HG03457 (cell line): ENCODE data around the gene GPATCH1.

Experiments
- ATAC-seq: cut with Tn5 transposase; IDR thresholded peaks from one replicate; pipeline ENCODE4 v1.9.1; 2021; ENCODE audit warnings: moderate number of reproducible peaks; ENCODE audit not compliant: unreplicated experiment

The GPATCH1 gene

DNA sequence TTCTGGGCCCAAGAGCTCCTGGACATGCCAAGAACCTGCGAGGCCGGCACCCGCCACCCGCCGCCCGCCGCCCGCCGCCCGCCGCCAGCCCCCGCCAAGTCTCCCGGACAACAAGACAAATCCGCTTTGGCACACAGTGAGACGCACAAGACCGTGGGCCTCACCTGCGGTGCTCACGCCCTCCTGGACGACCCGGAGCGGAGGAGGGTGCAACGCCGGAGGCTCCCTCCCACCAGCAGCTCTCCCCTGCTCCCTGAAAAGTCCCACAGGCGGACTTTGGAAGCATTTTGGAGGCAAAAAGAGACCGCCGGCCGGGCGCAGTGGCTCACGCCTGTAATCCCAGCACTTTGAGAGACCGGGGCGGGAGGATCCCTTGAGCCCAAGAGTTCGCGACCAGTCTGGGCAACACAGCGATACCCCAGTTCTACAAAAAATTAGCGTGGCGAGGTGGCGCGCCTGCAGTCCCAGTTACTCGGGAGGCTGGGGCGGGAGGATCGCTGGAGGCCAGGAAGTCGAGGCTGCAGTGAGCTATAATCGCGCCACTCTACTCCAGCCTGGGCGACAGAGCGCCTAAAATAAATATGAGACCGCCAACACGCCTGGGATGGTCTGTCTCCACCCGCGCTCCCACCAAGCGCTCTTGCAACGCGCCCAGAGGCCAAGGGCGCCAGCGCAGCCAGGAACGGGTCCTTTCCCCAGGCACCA lies 17.1 kb upstream of the GPATCH1 start:
- ATAC-seq = no peak

DNA sequence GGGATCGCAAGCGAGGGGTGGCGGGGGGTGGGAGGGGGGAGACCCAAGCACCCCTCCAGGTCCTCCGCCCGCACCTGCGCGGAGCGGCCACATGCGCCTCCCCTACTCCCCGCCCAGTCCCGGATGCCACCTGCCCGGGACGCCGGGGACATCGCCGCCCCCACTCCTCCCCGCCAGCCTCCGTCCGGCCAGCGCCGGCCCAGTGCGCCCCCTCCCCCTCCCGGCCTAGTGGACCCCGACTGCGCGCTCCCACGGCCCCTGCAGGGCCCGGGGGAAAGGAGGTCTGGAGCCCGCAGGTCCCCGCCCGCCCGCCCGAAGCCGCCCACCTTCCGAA lies 16.6 kb upstream of the GPATCH1 start:
- ATAC-seq = no peak

DNA sequence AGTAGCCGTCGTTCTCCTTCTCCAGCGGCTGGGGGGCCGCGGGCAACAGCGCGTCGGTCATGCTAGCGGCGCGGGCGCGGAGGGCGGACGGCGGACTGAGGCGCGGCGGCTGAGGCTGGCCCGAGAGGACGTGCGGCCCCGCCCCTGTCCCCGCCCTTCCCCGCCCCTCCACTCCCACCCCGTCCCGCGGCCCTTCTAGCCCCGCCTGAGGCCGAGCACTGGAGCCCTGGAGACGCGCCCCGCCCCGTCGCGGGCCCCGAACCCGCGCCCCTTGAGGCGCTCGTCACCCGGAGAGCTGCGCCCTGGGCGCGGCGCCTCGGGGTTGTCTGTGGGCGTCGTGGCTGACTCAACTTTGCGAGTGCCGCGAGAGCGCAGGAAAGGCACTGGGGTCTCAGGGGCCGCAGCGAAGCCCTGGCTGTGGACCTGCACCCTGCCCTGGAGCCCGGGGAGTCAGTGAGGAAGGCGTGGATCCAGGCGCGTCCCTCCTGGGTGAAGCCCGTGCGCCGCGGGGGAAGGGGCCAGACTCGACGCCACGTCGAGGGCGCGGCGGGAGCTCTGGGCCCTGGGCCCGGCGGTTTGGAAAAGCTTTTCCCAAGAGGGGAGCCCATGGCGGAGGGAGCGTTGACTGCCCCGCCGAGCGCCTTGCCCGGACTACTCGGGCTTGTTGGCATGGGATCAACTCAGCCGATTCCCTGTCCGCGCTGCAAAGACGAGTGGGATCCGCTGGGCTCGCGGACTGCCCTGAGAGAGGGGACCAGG lies 16.0 kb upstream of the GPATCH1 start, which contains the start of gene RHPN2:
RHPN2 (minus strand) TSS at position 97 of the 759 bp plus-strand sequence; CDS start at position 61, 36 bp downstream.
- no peak for ATAC-seq

DNA sequence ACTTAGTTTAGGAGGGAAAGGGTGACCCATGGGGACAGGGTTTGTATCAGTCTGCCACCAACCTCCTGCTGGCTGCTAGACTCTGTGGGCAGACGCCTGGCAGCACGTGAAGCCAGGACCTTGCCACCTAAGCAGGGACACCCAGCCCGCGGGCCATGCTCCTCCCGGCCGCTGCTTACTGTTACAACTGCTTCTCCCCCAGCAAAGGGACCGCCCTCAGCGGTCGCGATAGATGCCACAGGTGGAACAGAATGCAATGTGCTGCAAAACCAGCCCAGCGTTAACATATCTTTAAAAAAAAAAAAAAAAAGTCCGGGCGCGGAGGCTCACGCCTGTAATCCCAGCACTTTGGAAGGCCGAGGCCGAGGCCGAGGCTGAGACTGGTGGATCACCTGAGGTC lies 14.4 kb upstream of the GPATCH1 start:
- ATAC-seq = no peak

DNA sequence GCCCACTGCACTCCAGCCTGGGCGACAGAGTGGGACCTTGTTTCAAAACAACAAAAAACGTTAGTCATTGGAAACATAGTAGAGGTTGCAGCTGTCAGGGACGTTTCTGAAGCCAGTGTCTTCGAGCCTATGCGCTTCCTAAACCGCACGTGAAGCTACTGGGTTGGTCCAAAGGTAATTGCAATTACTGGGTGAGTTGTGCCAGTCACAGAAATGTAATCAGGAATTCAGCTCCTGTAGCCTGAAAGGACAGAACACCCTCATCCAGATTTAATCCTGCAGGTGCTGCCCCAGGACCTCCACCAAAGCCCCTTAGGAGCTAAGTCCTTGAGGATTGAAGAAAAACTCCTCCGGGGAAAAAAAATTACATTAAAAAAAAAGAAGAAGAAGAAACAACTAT lies 13.9 kb upstream of the GPATCH1 start:
- no peak for ATAC-seq

DNA sequence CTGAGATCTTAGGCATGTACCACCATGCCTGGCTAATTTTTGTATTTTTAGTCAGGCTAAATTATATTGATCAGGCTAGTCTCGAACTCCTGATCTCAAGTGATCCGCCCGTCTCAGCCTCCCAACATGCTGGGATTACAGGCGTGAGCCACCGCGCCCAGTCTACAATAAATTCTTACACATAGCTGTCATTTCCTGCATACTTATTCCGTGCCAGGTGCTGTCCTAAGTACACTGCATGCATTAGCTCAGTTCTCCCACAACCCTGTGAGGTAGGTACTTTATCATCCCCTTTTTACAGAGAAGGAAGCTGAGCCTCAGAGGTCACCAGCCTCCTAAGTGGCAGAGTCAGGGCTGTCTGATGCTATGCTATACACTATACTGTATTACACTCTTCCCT lies 9.1 kb upstream of the GPATCH1 start:
- ATAC-seq = no peak

DNA sequence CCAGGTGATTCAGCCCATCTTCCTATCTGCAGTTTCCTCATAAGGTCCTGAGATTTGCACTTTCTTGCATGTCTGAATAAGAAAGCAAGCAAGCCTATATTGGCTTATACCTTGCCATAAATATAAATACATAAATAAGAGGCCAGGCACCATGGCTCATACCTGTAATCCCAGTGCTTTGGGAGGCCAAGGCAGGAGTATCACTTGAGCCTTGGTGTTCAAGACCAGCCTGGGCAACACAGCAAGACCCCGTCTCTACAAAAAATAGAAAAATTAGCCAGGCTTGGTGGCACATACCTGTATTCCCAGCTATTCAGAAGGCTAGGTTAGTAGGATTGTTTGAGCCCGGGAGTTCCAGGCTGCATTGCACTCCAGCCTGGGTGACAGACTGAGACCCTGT lies 5.5 kb upstream of the GPATCH1 start:
- ATAC-seq = no peak

DNA sequence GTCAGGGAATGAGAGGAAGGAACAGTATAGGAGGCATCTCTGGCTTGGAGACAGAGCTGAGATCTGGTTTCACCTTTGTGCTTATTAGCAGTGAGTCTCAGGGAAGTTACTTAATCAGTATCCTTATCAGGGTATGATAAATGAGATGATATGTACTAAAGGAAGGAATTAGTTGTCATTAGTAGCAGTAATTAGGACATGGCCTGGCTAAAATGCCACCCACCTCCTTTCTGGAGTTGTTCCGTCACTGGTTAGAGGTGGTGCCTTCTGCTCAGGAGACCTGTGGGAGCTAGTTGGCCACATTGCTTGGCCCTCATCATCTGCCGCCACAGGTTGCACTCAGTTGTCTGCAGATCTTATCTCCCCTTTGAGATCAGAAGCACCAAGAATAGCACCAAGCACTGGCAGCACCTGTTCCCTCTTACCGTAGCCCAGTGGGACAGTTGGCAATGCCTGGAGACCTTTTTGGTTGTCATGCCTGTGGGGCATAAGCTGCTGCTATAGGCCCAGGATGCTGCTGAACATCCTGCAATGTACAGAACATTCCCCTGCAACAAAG lies 4.7 kb downstream of the GPATCH1 start:
- no peak for ATAC-seq

DNA sequence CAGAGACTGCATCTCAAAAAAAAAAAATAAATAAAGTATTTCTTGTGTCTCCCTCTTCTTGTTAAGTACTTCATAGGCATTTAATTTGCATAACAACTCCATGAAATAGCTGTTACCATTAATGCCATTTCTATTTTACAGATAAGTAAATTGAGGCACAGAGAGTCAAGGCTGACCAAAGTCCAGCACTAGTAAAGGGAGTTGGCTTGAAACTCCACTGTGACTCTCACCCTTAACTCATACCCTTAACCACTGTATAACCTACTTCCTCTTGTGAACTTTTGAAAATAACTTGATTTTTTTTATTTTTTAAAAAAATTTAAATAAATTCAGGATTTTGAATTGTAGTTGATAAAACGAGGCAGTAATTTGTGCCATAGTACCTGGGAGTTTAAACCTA lies 6.0 kb downstream of the GPATCH1 start:
- no peak for ATAC-seq

DNA sequence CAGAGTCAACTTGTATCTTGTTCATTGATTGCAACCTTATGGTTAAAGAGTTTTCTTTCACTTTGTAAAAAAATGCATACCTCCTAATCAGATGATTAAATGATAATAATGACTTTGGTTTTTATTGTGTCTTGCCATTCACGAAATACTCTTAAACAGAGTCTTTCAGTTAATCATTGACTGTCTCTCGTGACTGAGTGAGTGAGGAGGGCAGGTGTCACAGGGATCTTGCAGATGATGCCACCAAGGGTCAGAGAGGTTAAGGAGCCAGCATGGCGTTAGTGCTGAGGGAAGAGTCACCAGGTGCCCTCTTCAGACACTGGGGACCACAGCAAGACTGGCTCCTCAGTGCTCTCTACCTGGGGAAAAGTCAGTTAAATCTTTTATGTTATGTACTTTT lies 8.0 kb downstream of the GPATCH1 start:
- ATAC-seq = no peak

DNA sequence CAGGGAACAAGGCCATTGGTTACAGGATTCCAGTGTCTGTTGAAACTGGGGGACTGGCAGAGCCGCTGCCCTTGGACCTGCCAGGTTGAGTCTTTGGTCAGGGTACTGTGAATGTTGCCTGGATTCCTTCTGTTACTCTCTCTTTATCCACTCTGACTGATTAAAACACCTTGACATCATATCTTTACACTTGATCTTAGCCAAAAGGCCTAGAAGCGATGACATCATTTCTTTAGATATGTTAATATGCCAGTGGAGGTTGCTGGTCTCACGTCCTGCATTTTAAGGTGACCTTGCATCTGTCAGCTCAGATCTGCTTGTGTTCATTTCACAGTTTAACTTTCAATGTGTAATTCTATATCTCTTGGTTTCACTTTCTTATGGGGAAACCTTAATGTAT lies 9.2 kb downstream of the GPATCH1 start:
- ATAC-seq = no peak

DNA sequence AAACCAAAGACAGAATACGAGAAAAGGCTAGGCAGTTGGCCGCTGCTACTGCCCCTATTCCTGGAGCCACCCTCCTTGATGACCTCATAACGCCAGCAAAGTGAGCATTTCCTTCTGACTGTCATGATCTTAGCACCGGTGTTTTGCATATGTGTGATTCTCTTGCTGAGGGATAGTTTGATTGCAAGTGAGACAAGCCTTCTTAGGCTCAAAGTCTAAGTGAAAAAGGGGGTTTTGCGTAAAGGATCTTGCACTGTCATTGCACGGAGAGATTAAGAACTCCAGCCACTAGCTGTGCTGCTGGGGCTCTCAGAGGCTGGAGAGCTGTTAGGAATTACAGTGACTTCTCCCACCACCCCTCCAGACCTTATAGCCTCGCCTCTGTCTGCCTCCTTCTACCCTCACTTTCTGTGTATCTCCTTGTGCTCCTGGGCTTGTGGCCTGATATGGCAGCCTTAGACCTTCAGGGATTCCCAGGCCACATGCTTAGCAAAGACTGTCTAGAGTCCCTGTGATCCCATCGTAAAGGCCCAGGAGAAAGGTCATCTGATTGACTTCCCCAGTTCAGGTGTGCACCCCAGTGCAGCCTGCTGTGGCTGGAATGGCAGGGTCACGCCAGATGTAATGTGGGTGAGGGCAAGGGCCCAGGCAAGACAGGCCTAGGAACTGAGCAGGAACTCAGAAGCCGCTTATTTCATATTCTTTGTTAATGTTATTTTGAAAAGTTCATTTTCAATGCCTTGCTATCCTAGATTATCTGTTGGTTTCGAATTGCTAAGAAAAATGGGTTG lies 12.6 kb downstream of the GPATCH1 start:
- no peak for ATAC-seq

DNA sequence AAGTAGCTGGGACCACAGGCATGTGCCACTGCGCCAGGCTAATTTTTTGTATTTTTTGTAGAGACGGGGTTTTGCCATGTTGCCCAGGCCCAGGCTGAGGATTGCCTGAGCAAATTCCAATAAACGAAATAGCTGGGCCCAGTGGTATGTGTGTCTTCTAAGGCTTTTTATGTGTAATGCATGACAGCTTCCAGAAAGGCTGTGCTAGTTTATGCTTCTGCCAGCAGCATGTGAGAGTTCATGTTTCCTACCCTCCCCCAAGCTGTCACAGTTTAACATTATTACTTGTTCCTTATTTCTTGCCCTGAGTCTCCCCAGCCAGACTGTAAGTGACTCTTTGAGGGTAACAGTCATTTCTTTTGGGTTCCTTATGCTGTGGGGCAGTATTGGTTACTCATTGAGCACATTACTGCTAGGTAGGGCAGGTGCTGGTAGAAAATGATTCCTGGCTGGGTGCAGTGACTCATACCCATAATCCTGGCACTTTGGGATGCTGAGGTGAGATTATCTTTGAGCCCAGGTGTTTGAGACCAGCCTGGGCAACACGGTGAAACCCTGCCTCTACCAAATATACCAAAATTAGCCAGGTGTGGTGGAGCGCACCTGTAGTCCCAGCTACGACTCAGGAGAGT lies 13.6 kb downstream of the GPATCH1 start:
- ATAC-seq = no peak

DNA sequence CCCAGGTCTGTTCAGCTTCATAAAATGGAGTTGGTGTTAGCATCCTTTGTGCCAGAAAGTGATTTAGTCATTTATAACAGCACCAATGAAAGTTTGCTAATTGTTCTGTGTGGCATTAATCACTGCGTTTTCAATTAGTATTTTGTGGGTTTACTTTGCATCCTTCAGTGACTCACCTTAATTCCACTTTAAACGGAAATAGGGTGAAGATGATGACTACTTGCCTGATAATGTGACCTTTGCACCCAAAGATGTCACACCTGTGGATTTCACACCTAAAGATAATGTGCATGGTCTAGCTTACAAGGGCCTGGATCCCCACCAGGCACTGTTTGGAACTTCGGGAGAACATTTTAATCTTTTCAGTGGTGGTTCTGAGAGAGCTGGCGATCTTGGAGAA lies 15.0 kb downstream of the GPATCH1 start:
- no peak for ATAC-seq

DNA sequence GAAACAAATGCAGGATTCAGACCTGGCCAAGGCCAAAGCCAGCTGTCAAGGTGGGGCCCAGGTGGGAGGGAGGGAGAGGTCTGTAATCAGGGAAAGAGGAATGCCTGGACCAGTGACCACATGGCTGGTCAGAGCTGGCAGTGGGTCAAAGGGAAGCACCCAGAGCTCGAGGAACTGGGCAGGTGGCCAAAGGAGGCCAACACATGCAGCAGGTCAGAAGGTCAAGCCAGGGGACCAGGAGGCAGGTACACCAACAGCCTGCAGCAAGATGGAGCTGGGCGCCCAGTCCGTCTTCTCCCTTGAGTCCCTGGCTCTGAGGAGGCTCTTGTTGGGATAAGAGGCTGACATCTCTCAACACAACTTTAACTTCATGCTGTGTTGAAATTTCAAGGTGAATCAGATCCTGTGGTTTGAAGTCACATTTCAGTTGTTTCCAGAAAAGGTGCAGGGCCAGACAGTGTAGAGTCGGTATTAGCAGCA lies 17.1 kb downstream of the GPATCH1 start:
- no peak for ATAC-seq

DNA sequence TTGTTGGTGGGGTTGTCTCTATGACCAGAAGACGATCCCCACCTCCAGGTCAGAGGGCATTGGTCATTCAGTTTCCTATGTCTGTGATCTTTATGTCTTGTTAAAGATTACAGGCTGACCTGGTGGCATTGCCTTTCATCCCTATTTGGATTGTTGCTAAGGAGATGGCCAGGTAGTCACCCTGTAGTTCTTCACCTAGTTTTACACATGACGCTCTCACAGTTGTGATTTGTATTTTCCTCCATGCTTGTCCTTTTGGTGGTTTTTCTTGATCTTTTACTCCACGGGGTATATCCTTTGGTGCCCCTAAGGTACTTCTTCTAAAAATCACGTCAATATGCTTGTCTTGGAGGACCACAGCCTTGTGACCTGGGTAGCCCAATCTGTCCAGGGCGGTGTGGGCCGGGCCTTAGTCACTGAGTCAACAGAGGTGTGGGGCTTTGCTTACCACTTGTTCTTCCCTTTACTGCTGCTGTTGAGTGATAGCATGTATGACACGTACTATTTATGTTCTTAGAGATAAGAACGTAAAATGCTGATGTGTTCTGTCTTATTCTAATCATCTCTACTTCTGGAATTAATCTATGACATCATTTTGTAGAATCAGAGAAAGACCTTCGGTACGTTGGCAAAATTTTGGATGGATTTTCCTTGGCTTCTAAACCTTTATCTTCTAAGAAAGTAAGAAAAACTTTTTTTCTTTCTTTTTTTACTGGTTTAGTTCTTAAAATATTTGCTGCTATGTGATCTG lies 20.1 kb downstream of the GPATCH1 start:
- no peak for ATAC-seq

DNA sequence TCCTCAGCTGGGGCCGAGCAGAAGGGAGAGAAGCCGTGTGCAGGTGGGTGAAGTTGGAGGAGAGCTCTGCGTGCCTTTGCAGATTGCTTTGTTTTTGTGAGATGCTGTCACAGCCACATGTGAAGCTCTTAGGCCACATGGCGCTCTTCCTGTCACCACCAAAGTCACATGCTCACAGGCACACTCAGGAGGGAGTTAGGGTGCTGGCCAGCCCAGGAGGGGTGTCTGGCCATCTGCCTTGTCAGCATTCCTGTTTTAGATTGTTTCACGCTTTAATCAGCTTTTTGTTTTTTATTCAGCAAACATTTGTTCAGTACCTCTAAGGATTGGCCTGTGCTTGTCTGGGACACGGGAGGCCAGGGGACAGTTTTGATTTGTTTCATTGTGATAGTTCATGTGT lies 21.9 kb downstream of the GPATCH1 start:
- ATAC-seq = no peak

DNA sequence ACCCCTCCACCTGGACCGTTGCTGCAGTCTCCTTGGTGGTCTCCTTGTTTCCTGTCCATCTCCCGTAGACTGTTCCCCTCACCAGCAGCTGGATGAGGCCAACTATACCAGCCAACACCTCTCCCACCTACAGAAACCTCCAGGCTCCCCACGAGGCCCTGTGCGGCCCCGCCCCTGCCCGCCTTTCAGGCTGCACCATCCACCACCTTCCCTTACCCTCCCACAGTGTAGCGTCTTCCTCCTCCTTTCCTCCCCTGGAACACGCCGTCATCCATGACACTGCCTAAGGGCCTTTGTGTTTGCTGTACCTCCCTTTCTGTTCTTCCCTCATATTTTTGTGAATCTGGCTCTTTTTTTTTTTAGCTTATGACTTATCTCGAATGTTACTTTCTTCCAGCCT lies 27.2 kb downstream of the GPATCH1 start:
- no peak for ATAC-seq

DNA sequence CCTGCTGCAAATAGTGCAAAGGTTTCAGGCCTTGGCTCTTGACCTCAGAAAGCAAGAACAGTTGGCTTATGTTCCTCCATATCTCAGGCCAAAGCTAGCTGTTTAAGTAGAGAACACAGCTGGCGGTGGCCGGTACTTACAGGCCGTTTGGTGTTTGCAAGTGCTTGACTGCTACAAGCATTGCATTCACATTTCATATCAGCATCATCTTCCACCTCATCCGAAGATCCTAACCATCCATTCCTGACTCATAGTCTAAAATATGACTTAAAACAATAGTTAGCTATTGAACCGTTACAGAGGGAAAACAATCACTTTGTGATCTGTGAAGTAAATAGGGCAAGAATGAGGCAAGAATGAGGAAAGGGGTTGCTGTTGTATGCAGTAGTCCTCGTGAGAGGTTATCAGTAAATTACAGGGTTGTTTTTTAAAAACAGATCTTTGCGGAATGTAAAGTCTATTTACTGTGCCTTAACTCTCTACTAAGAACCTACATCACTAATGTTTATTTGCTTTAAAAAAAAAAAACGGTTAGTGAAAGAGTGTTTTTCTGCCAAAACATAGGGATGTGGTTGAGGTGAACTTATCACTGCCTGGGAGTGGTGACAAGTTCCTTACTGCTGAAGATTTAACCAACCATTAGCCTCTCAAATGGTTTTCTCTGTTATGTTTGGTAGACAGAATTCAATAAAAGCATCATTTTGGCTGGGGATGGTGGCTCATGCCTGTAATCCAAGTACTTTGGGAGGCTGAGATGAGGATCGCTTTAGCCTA lies 29.3 kb downstream of the GPATCH1 start:
- no peak for ATAC-seq
